Measurements from ENCODE around the gene CDH12.

Gene CDH12

DNA sequence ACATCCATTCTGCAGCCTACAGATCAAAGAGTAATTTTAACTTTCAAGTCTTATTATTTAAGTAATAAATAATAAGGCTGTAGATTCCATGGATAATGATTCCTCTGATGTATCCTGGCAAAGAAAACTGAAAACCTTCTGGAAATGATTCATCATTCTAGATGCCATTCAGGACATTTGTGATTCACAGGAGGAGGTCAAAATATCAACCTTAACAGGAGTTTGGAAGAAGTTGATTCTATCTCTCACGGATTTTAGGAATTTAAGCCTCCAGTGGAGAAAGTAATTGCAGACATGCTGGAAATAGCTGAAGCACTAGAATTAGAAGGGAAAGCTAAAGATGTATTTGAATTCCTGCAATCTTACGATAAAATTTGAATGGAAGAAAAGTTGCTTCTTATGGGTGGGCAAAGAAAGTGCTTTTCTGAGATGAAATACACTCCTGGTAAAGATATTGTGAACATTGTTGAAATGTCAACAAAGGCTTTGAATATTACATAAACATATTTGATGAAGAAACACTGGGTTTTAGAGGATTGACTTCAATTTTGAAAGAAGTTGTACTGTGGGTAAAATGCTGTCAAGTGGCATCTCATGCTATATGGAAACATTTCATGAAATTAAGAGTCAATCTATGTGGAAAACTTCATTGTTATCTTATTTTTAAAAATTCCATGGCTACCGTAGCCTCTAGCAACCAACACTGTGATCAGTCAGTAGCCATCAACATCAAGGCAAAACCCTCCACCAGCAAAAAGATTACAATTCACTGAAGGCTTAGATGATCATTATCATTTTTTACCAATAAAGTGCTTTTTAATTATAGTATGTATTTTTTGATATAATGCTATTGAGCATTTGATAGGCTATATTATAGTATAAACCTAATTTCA, 1141.0 kb downstream of the CDH12 start:
- no peak for DNase-seq (ENCODE audit: low read depth in 2 of 2)

DNA sequence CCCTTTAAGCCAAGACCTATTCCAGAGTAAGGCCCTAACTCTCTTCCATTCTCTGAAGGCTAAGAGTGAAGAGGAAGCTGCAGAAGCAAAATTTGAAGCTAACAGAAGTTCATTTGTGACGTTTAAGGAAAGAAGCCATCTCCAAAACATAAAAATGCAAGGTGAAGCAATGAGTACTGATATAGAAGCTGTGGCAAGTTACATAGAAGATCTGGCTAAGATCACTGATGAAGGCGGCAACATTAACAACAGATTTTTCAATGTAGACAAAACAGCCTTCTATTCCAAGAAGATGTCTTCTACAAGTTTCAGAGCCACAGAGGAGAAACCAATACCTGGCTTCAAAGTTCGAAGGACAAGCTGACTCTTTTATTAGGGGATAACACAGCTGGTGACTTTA, 1143.4 kb downstream of the CDH12 start:
- DNase-seq (ENCODE audit: low read depth in 2 of 2), result no peak

GRCh38 chr5:21704974-21705668, 1148.0 kb downstream of the CDH12 start:
- DNase-seq (ENCODE audit: low read depth in 2 of 2), result no peak

- DNase-seq (ENCODE audit: low read depth in 2 of 2), result no peak
Measured at GRCh38 chr5:21701317-21701716, 1151.8 kb downstream of the CDH12 start.
